Nucleus accumbens (tissue), 56 donors: Measurements from ENCODE around the gene PTK6.
"Not testable (repeated sequence)": the region's sequence is repeated elsewhere in the genome, so short reads cannot be mapped to it uniquely, and the experiment has no call there.

ENCODE experiments used
- DNase-seq, 56 donors: peaks; one replicate each; lab custom pipeline; 2025; lab: John Stamatoyannopoulos, UW

Gene PTK6

GRCh38 chr20:63517376-63518309 lies 19.5 kb downstream of the PTK6 start:
- peak in 1 of 56 donors; percentile 28 for DNase-seq

DNA sequence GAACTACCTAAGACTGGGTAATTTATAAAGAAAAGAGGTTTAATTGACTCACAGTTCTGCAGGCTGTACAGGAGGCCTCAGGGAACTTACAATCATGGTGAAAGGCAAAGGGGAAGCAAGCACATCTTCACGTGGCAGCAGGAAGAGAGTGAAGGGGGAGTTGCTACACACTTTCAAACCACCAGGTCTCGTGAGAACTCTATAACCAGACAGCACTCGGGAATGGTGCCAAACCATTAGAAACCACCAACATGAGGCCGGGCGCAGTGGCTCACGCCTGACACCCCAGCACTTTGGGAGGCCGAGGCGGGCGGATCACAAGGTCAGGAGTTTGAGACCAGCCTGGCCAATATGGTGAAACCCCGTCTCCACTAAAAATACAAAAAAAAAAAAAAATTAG lies 22.7 kb downstream of the PTK6 start:
- DNase-seq, result not testable (repeated sequence)

DNA sequence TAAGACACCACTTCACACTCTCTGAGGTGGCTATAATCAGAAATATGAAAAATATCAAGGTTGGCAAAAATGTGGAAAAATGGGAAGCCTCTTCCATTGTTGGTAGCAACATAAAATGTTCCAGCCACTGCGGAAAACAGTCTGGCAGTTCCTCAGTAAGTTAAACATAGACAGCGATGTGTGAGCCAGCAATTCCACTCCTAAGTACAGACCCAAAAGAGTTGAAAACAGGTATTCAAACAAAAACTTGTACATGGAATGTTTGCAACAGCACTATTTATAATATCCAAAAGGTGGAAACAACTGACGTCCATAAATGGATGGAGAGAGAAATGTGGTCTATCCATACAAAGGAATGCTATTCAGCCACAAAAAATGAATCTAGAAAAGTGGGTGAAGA lies 24.0 kb downstream of the PTK6 start:
- no peak for DNase-seq

GRCh38 chr20:63509088-63509564 lies 28.1 kb downstream of the PTK6 start:
- no peak for DNase-seq

DNA sequence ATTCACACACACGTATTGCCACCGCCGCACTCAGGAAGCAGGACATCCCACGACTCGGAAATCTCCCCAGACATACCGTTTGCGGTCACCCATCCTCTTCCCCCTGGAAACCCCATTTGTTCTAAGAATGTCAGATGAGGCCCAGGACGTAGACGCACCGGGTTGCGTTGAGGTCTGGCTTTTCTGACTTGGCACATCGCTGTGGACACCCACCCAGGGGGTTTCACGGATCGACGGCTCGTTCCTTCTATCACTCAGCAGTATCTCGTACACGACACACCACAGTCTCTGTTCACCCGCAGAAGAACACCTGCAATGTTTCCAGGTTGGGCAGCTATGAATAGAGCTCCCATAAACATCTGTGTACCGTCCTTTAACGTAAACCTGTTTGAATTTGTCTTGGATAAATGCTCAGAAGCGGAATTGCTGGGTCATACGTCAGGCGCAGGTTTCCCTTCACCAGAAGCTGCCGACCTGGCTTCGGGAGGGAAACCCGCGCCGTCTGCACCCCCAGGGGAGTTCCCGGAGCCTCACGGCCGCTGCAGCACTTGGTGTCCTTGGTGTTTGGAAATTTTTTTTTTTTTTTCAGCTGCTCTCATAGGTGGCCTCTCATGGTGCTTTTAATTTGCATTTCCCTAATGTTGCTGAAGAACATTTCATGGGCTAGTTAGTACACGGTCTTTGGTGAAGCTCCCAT lies 29.0 kb downstream of the PTK6 start:
- no peak for DNase-seq

GRCh38 chr20:63507083-63507743 lies 30.0 kb downstream of the PTK6 start:
- no peak for DNase-seq

GRCh38 chr20:63505723-63506122 lies 31.5 kb downstream of the PTK6 start:
- DNase-seq, result no peak

GRCh38 chr20:63505281-63505680 lies 31.9 kb downstream of the PTK6 start:
- no peak for DNase-seq

DNA sequence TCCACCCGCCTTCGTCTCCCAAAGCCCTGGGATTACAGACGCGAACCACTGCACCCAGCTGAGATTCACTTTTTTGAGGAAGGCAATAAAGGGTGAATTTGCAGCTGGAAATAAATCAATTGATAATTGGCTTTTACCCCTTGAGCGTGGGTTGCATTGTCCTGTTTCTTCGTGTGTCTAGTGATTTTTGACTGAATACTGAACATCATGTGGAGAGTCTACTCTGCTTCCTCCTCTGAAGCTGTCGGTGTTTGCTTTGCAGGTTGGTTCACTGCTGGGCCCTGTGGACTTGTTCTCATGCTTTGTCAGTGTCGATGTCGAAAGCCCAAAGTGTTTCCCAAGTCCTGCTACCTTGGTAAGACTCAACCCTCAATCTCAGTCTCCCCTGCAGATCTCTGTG lies 32.5 kb downstream of the PTK6 start:
- DNase-seq, result no peak

DNA sequence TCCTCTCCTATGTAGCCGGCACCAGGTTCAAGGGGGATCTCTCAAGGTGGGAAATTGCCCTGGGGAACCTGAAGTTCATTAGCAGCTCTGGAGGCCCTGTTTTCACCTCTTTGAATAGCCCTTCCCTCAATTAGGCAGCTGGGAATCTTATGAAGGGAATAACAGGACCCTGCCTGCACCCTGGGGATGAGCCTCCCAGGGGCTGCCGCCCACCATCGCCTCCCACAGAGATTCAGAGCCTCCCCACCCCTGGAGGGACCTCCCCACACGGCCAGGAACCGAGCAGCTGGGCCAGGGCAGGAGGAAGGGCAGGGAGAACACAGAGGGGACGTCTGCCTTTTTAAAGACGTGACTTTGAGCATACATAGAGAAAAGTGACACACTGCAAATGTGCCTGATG lies 33.7 kb downstream of the PTK6 start:
- DNase-seq, result no peak

GRCh38 chr20:63502671-63503172 lies 34.5 kb downstream of the PTK6 start:
- DNase-seq, result no peak

- peak in 42 of 56 donors; percentile 17 to 91 (median 62) for DNase-seq
These were observed 35.1 kb downstream of the PTK6 start for GRCh38 chr20:63501818-63502670.

- no peak for DNase-seq
These were observed 36.0 kb downstream of the PTK6 start for GRCh38 chr20:63500902-63501817.

DNA sequence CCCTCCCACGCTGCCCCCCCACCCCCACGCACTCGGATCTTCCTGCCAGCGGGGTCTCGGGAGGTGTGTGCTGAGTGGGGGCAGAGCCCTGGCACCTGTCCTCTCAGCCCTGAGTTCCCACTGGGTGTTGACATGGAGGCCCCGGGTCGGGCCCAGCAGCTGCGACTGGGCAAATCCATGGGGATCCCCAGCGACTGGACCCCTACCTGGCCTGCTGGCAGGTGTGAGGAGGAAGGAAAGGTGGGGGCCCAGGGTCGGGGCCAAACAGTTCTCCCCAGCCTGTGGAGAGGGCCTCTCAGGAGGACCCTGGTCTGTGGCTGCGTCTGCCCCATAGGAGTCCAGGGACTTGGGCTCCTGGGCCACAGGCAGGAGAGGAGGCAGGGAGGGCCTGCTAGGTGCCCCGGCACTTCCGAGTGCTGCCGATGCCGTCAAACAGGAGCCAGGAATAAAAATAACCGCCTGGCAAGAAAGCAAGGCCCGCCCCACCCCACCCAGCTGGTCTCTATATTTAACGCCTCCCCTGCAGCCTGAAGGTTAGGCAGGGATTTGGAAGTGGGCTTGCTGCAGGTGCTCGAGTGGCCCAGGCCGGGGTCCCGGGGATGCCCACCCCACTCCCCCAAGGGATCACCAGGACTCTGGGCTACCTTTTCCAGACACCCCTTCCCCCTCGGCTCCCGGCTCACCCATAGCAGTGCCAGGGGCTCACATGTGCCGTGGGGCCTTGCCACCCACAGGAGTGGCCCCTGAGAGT lies 36.9 kb downstream of the PTK6 start:
- no peak for DNase-seq

- no peak for DNase-seq
These were observed 37.7 kb downstream of the PTK6 start for GRCh38 chr20:63499338-63499969.

DNA sequence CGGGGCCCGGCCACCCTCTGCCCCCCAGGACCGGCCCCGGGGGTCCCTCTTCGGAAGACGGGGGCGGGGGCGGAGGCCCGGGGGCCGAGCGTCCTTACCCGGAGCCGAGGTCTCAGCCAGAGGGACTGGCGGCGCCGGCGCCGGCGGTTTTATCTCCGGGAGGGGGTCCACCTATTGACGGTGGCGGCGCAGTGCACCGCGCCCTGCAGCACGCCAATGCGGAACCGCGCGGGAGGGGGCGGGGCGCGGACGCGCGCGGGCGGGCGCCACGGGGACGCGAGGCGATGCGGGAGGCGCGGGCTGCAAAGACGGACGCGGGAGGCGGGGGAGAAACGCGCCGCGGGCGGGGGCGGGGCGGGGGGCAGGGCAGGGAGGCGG lies 38.2 kb downstream of the PTK6 start, which contains the start of gene EEF1A2:
Gene EEF1A2, minus strand, starts transcription at position 124 of the 378 bp plus-strand sequence. CDS start 1,320 bp downstream, outside the sequence.
- DNase-seq, result peak in 25 of 56 donors; percentile 21 to 76 (median 39)
